Left ventricle myocardium inferior (tissue), 1 donor: ENCODE measurements around the gene DGAT2. TPM values are rescaled to one million over a fixed set of nuclear protein-coding genes. Genes with fewer than 3 reads are reported as not detected.
"Not testable (repeated sequence)": the region's sequence is repeated elsewhere in the genome, so short reads cannot be mapped to it uniquely, and the experiment has no call there.

Experiments
- DNase-seq: peaks from one replicate; pipeline ENCODE4 v3.0.0-alpha.2; 2020
- H3K27ac ChIP-seq: fragments of 200-600 bp; replicated peaks from 2 replicates; pipeline ENCODE4 v1.8.0; 2021
- H3K27me3 ChIP-seq: fragments of 200-600 bp; 2 replicates; pipeline ENCODE4 v1.8.0; 2021; ENCODE audit warnings: low read depth
- H3K36me3 ChIP-seq: fragments of 200-600 bp; 2 replicates; pipeline ENCODE4 v1.8.0; 2021
- H3K4me1 ChIP-seq: fragments of 200-600 bp; 2 replicates; pipeline ENCODE4 v1.8.0; 2021
- H3K4me3 ChIP-seq: fragments of 200-600 bp; 2 replicates; pipeline ENCODE4 v1.8.0; 2021; ENCODE audit warnings: mild to moderate bottlenecking, moderate library complexity
- H3K9me3 ChIP-seq: fragments of 200-600 bp; replicated peaks from 2 replicates; pipeline ENCODE4 v1.8.0; 2021
- intact Hi-C: fragments of 100-400 bp; cut with micrococcal nuclease; formaldehyde crosslinking; loops from one replicate; pipeline ENCODE4 v1.11.0; 2022
- total RNA-seq: library from RNA; stranded (reverse); fragmentation: NEBNext Ultra II Directional; extraction: Animal tissue kit (Norgen Biotek cat#: 25700); gene quantifications from one replicate; pipeline ENCODE4 v1.2.1, GENCODE V29; 2021
- TF ChIP-seq, protein P1 (sequence below): fragments of 200-600 bp; IDR thresholded peaks from 2 replicates; pipeline ENCODE4 v1.8.0; 2021; ENCODE audit warnings: antibody characterized with exemption, mild to moderate bottlenecking, borderline replicate concordance
- donor health status: DM: no; HTN: yes; CAD: no; lungs with severe emphysema.

Gene DGAT2
- total RNA-seq, 1 donor from 2014 or later: 6.9 TPM

GRCh38 chr11:75734491-75735180, 33.9 kb upstream of the DGAT2 start:
- TF ChIP-seq, protein P1, sequence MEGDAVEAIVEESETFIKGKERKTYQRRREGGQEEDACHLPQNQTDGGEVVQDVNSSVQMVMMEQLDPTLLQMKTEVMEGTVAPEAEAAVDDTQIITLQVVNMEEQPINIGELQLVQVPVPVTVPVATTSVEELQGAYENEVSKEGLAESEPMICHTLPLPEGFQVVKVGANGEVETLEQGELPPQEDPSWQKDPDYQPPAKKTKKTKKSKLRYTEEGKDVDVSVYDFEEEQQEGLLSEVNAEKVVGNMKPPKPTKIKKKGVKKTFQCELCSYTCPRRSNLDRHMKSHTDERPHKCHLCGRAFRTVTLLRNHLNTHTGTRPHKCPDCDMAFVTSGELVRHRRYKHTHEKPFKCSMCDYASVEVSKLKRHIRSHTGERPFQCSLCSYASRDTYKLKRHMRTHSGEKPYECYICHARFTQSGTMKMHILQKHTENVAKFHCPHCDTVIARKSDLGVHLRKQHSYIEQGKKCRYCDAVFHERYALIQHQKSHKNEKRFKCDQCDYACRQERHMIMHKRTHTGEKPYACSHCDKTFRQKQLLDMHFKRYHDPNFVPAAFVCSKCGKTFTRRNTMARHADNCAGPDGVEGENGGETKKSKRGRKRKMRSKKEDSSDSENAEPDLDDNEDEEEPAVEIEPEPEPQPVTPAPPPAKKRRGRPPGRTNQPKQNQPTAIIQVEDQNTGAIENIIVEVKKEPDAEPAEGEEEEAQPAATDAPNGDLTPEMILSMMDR: no peak
- H3K27ac ChIP-seq: peak overlapping the region; percentile 76
- H3K9me3 ChIP-seq: no peaks in the 10 kb centered on the region

GRCh38 chr11:75735181-75735845, 33.3 kb upstream of the DGAT2 start:
- TF ChIP-seq, protein P1: no peak
- H3K27me3 ChIP-seq: no peaks in the 10 kb centered on the region
- no peaks in the 10 kb centered on the region for H3K9me3 ChIP-seq
- H3K27ac ChIP-seq: peak overlapping the region; percentile 76
- peaks cover 27% of the 10 kb centered on the region for H3K4me1 ChIP-seq
- H3K4me3 ChIP-seq: no peak overlapping the region
- intact Hi-C loops: no loop called here
- no peaks in the 10 kb centered on the region for H3K36me3 ChIP-seq
- DNase-seq: no peak

More at GRCh38 chr11:75734491-75735180, 33.9 kb upstream of the DGAT2 start:
- Histone ChIP-seq H3K4me1 (peaks cover 27% of the 10 kb centered on the region), H3K27me3 (no peaks in the 10 kb centered on the region), H3K4me3 (peak overlapping the region; percentile 22), H3K36me3 (no peaks in the 10 kb centered on the region)
- DNase-seq: no peak
- intact Hi-C loops: no loop called here

- Histone ChIP-seq H3K27me3 (no peaks in the 10 kb centered on the region), H3K4me3 (no peak overlapping the region), H3K36me3 (no peaks in the 10 kb centered on the region), H3K27ac (no peak overlapping the region), H3K9me3 (no peaks in the 10 kb centered on the region), H3K4me1 (peaks cover 27% of the 10 kb centered on the region)
- TF ChIP-seq, protein P1: no peak
- intact Hi-C loops: no loop called here
- no peak for DNase-seq
Measured at GRCh38 chr11:75737314-75737713, 31.3 kb upstream of the DGAT2 start.

DNA sequence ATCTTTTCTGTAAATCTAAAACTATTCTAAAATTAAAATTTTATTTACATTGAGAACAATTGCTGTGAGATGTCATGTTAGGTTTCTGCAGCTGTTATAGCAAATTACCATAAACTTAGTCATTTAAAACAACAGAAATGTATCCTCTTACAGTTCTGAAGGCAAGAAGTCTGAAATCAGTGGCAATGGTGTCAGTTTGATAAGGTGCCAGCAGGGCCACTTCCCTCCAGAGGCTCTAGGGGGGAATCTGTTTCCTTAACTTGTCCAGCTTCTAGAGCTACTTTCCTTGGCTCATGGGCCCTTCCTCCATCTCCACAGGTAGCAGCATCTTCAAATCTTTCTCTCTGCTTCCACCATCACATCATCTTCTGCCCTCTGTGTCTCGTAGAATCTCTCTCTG, 27.9 kb upstream of the DGAT2 start:
- no peak for DNase-seq
- H3K36me3 ChIP-seq: no peaks in the 10 kb centered on the region
- intact Hi-C loops: no loop called here
- no peak overlapping the region for H3K27ac ChIP-seq
- TF ChIP-seq, protein P1: no peak
- no peak overlapping the region for H3K4me3 ChIP-seq
- H3K27me3 ChIP-seq: no peaks in the 10 kb centered on the region
- H3K4me1 ChIP-seq: peaks cover 28% of the 10 kb centered on the region
- H3K9me3 ChIP-seq: no peaks in the 10 kb centered on the region

GRCh38 chr11:75743159-75743558, 25.4 kb upstream of the DGAT2 start:
- intact Hi-C loops, H3K9me3 ChIP-seq, H3K4me3 ChIP-seq, H3K27me3 ChIP-seq, DNase-seq, H3K36me3 ChIP-seq: not testable (repeated sequence)
- peaks cover 26% of the 10 kb centered on the region for H3K4me1 ChIP-seq
- peak overlapping the region; percentile 95 for H3K27ac ChIP-seq
